MM.1S (cell line): ENCODE results near the gene SLC7A6.

Experiments
- DNase-seq: peaks from one replicate; pipeline ENCODE4 v3.0.0-alpha.2; 2015
- H2AFZ ChIP-seq: fragments of 300-600 bp; sonication (generic); 2 replicates; pipeline ENCODE4 v1.6.0; 2016; ENCODE audit warnings: antibody characterized with exemption, low read length
- H3F3A ChIP-seq: fragments of 300-600 bp; sonication (generic); 2 replicates; pipeline ENCODE4 v1.6.1; 2016; ENCODE audit warnings: mild to moderate bottlenecking, antibody characterized with exemption, low read length, moderate library complexity, mixed read lengths; ENCODE audit not compliant: insufficient read depth
- H3K27ac ChIP-seq: fragments of 300-600 bp; sonication (generic); 2 replicates; pipeline ENCODE4 v1.5.1; 2016; ENCODE audit warnings: mild to moderate bottlenecking, low read length
- H3K27me3 ChIP-seq: fragments of 300-600 bp; sonication (generic); replicated peaks from 2 replicates; pipeline ENCODE4 v1.6.0; 2016; ENCODE audit warnings: low read length; ENCODE audit not compliant: insufficient read depth
- H3K36me3 ChIP-seq: fragments of 300-600 bp; sonication (generic); replicated peaks from 2 replicates; pipeline ENCODE4 v1.6.1; 2016; ENCODE audit warnings: mild to moderate bottlenecking, low read length, mixed read lengths; ENCODE audit not compliant: insufficient read depth
- H3K4me1 ChIP-seq: fragments of 300-600 bp; sonication (generic); 2 replicates; pipeline ENCODE4 v1.6.1; 2016; ENCODE audit warnings: low read length, mixed read lengths
- H3K4me2 ChIP-seq: fragments of 300-600 bp; sonication (generic); 2 replicates; pipeline ENCODE4 v1.6.0; 2016; ENCODE audit warnings: low read depth, low read length
- H3K4me3 ChIP-seq: fragments of 300-600 bp; sonication (generic); 2 replicates; pipeline ENCODE4 v1.5.1; 2016; ENCODE audit warnings: low read length, mixed read lengths
- H3K79me2 ChIP-seq: fragments of 300-600 bp; sonication (generic); 2 replicates; pipeline ENCODE4 v1.6.1; 2016; ENCODE audit warnings: mixed run types, low read length, mixed read lengths
- H3K9ac ChIP-seq: fragments of 300-600 bp; sonication (generic); 2 replicates; pipeline ENCODE4 v1.6.1; 2016; ENCODE audit warnings: low read length, mixed read lengths
- H3K9me2 ChIP-seq: fragments of 300-600 bp; sonication (generic); replicated peaks from 2 replicates; pipeline ENCODE4 v1.6.1; 2016; ENCODE audit warnings: mild to moderate bottlenecking, low read length, mixed read lengths; ENCODE audit not compliant: insufficient read depth
- H3K9me3 ChIP-seq: fragments of 300-600 bp; sonication (generic); replicated peaks from 2 replicates; pipeline ENCODE4 v1.6.1; 2016; ENCODE audit warnings: mild to moderate bottlenecking, low read length, mixed read lengths; ENCODE audit not compliant: insufficient read depth
- H4K20me1 ChIP-seq: fragments of 300-600 bp; sonication (generic); 2 replicates; pipeline ENCODE4 v1.6.1; 2016; ENCODE audit warnings: mild to moderate bottlenecking, low read length, moderate library complexity, mixed read lengths; ENCODE audit not compliant: insufficient read depth
- CTCF ChIP-seq: fragments of 300-600 bp; sonication (generic); IDR thresholded peaks from 2 replicates; pipeline ENCODE4 v1.5.1; 2016; ENCODE audit warnings: antibody characterized with exemption, low read length, mixed read lengths
- EZH2 ChIP-seq: fragments of 300-600 bp; sonication (generic); optimal IDR thresholded peaks from 2 replicates; pipeline ENCODE3; 2017; ENCODE audit warnings: low read depth, mild to moderate bottlenecking, antibody characterized with exemption, low read length, mixed read lengths
- EZH2phosphoT487 ChIP-seq: fragments of 300-600 bp; sonication (generic); IDR thresholded peaks from 2 replicates; pipeline ENCODE4 v1.6.1; 2018; ENCODE audit warnings: antibody characterized with exemption, low read length

SLC7A6 gene

GRCh38 chr16:68283346-68283745 lies 19.0 kb downstream of the SLC7A6 start:
- Histone ChIP-seq H3K4me1 (peaks cover 70% of the 10 kb centered on the region), H3K4me2 (peak overlapping the region; percentile 98), H3K9ac (peak overlapping the region; percentile 56), H3K4me3 (peak overlapping the region; percentile 30), H3F3A (peaks cover 52% of the 10 kb centered on the region), H3K9me3 (no peaks in the 10 kb centered on the region), H3K79me2 (peaks cover 73% of the 10 kb centered on the region), H4K20me1 (no peaks in the 10 kb centered on the region), H2AFZ (no peak overlapping the region), H3K27ac (peak overlapping the region; percentile 94), H3K27me3 (no peaks in the 10 kb centered on the region), H3K9me2 (no peaks in the 10 kb centered on the region), H3K36me3 (0 out of 2 replicates have a peak, but pooled peaks cover 9% of the 10 kb centered on the region)
- no peak for DNase-seq
- TF ChIP-seq EZH2phosphoT487 (no peak), EZH2 (no peak), CTCF (no peak)

DNA sequence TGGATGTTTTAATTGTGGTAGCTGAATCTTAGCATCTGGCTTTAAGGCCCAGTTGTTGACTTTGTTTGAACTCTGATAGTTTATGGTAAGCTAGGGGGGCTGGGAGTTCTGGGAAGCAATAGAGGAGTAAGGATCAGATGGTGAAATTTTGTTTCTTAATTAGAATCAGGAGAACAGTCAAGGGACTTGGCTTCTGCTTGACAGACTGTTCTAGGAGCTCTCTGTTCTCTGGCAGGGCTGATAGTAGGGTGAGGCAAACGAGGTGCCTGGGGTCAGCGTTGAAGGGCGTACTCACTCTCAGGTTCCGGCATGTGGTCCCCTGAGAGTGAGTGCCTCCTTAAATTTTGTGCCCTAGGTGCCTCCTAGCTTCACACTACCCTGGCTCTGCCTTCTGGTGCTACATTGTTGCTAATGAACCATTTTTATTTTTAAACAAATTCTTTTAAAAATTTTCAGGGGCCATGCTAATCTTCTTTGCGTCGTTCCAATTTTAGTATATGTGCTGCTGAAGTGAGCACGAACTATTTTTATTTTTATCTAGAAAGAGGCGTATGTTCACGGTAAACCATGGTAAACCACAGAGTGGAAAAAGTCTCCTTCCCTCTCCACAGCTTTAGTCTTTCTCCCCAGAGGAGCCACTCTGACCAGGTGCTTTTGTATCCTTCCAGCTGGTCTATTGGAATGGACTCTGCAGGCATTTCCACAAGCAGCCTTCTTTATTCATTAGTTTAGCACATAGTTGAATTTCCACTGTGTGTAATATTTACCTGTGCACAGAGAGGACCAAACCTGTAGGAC lies 19.7 kb downstream of the SLC7A6 start:
- peak overlapping the region; percentile 30 for H3K4me3 ChIP-seq
- peak overlapping the region; percentile 94 for H3K27ac ChIP-seq
- H3K79me2 ChIP-seq: peaks cover 74% of the 10 kb centered on the region
- no peak for TF ChIP-seq CTCF
- no peak for TF ChIP-seq EZH2
- TF ChIP-seq EZH2phosphoT487: no peak
- H3K9me2 ChIP-seq: no peaks in the 10 kb centered on the region
- no peaks in the 10 kb centered on the region for H4K20me1 ChIP-seq
- H3K36me3 ChIP-seq: 0 out of 2 replicates have a peak, but pooled peaks cover 9% of the 10 kb centered on the region
- no peaks in the 10 kb centered on the region for H3K9me3 ChIP-seq
- peak overlapping the region; percentile 56 for H3K9ac ChIP-seq
- H3K4me1 ChIP-seq: peaks cover 70% of the 10 kb centered on the region
- peak; percentile 73 for DNase-seq
- H2AFZ ChIP-seq: no peak overlapping the region
- peak overlapping the region; percentile 98 for H3K4me2 ChIP-seq
- H3K27me3 ChIP-seq: no peaks in the 10 kb centered on the region
- peaks cover 52% of the 10 kb centered on the region for H3F3A ChIP-seq

- Histone ChIP-seq H3K9ac (peak overlapping the region; percentile 56; the same call in 1 of the 2 replicates), H3K9me2 (no peaks in the 10 kb centered on the region), H3K79me2 (peaks cover 74% of the 10 kb centered on the region), H3K4me3 (peak overlapping the region; percentile 30), H3K4me2 (peak overlapping the region; percentile 98), H3F3A (peaks cover 52% of the 10 kb centered on the region), H3K27me3 (no peaks in the 10 kb centered on the region), H2AFZ (no peak overlapping the region), H3K27ac (peak overlapping the region; percentile 94), H4K20me1 (no peaks in the 10 kb centered on the region), H3K9me3 (no peaks in the 10 kb centered on the region), H3K4me1 (peaks cover 68% of the 10 kb centered on the region), H3K36me3 (0 out of 2 replicates have a peak, but pooled peaks cover 9% of the 10 kb centered on the region)
- TF ChIP-seq EZH2phosphoT487 (no peak), EZH2 (no peak), CTCF (no peak)
- peak; percentile 77 for DNase-seq
These were observed 20.5 kb downstream of the SLC7A6 start for GRCh38 chr16:68284847-68285246.
